BE2C (cell line): ENCODE measurements around the gene RNF17. TPM values are rescaled to one million over a fixed set of nuclear protein-coding genes. Genes with fewer than 3 reads are reported as not detected.

Source experiments
- DNase-seq: peaks from one replicate; pipeline ENCODE4 v3.0.0-alpha.2; 2020
- H3K27me3 ChIP-seq: fragments of 250-450 bp; sonication (Bioruptor Pico); 2 replicates; pipeline ENCODE4 v1.5.1; 2020; ENCODE audit warnings: mild to moderate bottlenecking
- H3K36me3 ChIP-seq: fragments of 250-450 bp; sonication (Bioruptor Pico); 2 replicates; pipeline ENCODE4 v1.5.1; 2020; ENCODE audit warnings: mild to moderate bottlenecking
- H3K4me1 ChIP-seq: fragments of 250-450 bp; sonication (Bioruptor Pico); 2 replicates; pipeline ENCODE4 v1.5.1; 2020
- H3K4me3 ChIP-seq: 2 replicates; pipeline ENCODE4 v1.5.1; 2011; ENCODE audit warnings: low read depth, low read length
- H3K9me3 ChIP-seq: fragments of 250-450 bp; sonication (Bioruptor Pico); 2 replicates; pipeline ENCODE4 v1.5.1; 2020
- polyA plus RNA-seq: library from polyadenylated mRNA; unstranded; fragments of >200 nt; gene quantifications from one replicate; pipeline ENCODE4 v1.2.1, GENCODE V29; 2012; ENCODE audit warnings: low read depth, missing spikeins; ENCODE audit not compliant: insufficient read length, insufficient read depth
- TF ChIP-seq, protein P1 (sequence below): IDR thresholded peaks from 2 replicates; pipeline ENCODE4 v1.5.1; 2012; ENCODE audit warnings: mild to moderate bottlenecking, low read depth, low read length

RNF17 gene, protein sequence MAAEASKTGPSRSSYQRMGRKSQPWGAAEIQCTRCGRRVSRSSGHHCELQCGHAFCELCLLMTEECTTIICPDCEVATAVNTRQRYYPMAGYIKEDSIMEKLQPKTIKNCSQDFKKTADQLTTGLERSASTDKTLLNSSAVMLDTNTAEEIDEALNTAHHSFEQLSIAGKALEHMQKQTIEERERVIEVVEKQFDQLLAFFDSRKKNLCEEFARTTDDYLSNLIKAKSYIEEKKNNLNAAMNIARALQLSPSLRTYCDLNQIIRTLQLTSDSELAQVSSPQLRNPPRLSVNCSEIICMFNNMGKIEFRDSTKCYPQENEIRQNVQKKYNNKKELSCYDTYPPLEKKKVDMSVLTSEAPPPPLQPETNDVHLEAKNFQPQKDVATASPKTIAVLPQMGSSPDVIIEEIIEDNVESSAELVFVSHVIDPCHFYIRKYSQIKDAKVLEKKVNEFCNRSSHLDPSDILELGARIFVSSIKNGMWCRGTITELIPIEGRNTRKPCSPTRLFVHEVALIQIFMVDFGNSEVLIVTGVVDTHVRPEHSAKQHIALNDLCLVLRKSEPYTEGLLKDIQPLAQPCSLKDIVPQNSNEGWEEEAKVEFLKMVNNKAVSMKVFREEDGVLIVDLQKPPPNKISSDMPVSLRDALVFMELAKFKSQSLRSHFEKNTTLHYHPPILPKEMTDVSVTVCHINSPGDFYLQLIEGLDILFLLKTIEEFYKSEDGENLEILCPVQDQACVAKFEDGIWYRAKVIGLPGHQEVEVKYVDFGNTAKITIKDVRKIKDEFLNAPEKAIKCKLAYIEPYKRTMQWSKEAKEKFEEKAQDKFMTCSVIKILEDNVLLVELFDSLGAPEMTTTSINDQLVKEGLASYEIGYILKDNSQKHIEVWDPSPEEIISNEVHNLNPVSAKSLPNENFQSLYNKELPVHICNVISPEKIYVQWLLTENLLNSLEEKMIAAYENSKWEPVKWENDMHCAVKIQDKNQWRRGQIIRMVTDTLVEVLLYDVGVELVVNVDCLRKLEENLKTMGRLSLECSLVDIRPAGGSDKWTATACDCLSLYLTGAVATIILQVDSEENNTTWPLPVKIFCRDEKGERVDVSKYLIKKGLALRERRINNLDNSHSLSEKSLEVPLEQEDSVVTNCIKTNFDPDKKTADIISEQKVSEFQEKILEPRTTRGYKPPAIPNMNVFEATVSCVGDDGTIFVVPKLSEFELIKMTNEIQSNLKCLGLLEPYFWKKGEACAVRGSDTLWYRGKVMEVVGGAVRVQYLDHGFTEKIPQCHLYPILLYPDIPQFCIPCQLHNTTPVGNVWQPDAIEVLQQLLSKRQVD (N-terminal part only)
- polyA plus RNA-seq, result not detected

DNA sequence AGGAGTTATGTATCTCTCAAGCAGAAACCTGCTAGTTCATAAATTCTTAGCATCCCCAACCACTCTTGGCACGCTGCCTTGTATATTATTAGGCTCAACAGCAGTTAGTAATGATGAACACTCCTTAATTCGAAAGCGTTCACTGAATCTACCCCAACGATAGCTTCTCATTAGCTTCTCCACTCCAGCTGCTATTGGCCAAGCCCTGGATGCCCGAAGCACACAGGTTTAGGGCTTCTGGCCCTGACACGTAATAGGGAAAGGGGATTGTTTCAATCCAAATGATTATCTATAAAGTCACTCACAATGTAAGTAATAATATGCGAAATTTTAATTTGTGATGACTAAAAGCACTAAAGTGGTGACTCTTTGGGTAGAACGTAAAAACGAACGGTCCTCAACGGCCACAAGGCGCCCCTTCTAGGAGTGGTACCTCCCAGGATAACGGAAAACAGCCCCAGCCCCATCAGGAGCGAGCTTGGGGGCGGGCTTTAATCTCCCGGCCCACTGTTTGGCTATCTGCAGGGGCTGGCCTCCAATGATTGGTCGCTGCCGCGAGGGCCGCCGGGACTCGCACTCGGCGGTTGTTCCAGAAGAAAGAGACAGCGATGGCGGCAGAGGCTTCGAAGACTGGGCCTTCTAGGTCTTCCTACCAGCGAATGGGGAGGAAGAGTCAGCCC lies at the start of gene RNF17:
Gene RNF17, plus strand, starts transcription at position 574 of the 680 bp plus-strand sequence. Its CDS starts 35 bp downstream, at position 609.
- Histone ChIP-seq H3K36me3 (no peaks in the 10 kb centered on the region), H3K27me3 (no peaks in the 10 kb centered on the region), H3K9me3 (no peaks in the 10 kb centered on the region), H3K4me3 (no peak within 1 kb of the TSS), H3K4me1 (no peaks in the 10 kb centered on the region)
- no peak for DNase-seq
- TF ChIP-seq, protein P1, sequence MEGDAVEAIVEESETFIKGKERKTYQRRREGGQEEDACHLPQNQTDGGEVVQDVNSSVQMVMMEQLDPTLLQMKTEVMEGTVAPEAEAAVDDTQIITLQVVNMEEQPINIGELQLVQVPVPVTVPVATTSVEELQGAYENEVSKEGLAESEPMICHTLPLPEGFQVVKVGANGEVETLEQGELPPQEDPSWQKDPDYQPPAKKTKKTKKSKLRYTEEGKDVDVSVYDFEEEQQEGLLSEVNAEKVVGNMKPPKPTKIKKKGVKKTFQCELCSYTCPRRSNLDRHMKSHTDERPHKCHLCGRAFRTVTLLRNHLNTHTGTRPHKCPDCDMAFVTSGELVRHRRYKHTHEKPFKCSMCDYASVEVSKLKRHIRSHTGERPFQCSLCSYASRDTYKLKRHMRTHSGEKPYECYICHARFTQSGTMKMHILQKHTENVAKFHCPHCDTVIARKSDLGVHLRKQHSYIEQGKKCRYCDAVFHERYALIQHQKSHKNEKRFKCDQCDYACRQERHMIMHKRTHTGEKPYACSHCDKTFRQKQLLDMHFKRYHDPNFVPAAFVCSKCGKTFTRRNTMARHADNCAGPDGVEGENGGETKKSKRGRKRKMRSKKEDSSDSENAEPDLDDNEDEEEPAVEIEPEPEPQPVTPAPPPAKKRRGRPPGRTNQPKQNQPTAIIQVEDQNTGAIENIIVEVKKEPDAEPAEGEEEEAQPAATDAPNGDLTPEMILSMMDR, result no peak

DNA sequence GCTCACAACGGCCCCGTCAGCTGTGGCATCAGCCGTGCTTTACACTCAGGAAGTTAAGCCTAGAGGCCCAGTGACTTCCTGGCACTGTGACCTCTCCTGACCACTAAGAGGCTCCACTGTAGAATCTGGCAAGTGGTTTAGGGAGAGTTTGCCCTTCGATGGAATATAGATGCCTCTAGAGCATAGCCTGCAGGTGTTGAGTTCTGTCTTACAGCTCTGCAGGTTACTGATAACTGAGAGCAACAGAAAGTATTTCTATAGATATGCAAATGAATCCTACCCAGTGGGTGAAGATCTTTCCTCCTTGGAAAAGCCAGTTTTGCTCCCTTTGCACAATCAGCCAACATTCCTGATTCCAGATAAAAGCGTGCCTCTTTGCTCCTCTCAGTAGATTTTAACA lies 48.0 kb upstream of the RNF17 start:
- H3K4me3 ChIP-seq, result no peak overlapping the region
- TF ChIP-seq, protein P1, result no peak
- H3K4me1 ChIP-seq, result no peaks in the 10 kb centered on the region
- no peaks in the 10 kb centered on the region for H3K36me3 ChIP-seq
- no peaks in the 10 kb centered on the region; the same call in 1 of the 2 replicates for H3K27me3 ChIP-seq
- no peak for DNase-seq
- H3K9me3 ChIP-seq, result no peaks in the 10 kb centered on the region

DNA sequence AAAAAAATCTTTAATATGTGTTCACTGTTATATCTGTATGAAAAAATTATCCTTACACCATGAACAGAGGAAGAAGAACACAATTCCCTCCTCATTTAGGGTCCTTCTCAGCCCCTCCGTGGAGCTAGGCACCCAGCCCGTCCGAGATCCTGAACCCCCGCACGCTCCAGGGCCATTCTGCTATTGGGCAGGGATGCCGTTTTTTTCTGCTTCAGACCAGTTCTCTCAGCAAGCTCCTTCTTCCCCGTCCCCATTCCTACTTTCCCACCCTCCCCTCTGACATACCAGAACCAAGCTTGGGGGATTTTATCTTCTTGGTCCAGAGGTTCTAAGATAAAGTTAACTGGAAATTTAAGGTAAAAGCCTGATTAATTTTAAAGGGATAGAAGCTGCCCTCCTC lies 47.5 kb upstream of the RNF17 start:
- H3K9me3 ChIP-seq, result no peaks in the 10 kb centered on the region
- TF ChIP-seq, protein P1, result no peak

DNA sequence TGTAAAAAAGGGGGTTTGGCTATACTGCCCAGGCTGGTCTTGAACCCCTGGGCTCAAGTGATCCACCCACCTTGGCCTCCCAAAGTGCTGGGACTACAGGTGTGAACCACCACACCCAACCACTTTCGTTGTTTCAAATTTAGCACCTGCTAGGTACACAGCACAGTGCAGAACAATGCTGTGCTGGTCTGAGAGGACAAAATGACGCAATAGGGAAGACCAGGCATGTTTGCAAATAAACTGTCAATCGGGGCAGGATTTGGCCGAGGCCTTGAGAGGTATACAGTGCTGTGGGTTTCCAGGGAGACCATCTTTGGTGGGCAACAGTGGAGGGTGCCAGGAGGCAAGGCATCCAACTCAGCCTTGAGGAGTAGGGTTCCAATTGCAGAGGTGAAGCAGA lies 46.8 kb upstream of the RNF17 start:
- no peaks in the 10 kb centered on the region; the same call in none of the 2 replicates for H3K27me3 ChIP-seq
- TF ChIP-seq, protein P1, result no peak
- H3K9me3 ChIP-seq, result no peaks in the 10 kb centered on the region
- H3K4me1 ChIP-seq, result no peaks in the 10 kb centered on the region
- no peak overlapping the region for H3K4me3 ChIP-seq
- H3K36me3 ChIP-seq, result no peaks in the 10 kb centered on the region
- DNase-seq, result no peak

More for the DNA sequence above, 47.5 kb upstream of the RNF17 start:
- Histone ChIP-seq H3K36me3 (no peaks in the 10 kb centered on the region), H3K4me3 (no peak overlapping the region), H3K27me3 (no peaks in the 10 kb centered on the region; the same call in 1 of the 2 replicates), H3K4me1 (no peaks in the 10 kb centered on the region)
- no peak for DNase-seq

DNA sequence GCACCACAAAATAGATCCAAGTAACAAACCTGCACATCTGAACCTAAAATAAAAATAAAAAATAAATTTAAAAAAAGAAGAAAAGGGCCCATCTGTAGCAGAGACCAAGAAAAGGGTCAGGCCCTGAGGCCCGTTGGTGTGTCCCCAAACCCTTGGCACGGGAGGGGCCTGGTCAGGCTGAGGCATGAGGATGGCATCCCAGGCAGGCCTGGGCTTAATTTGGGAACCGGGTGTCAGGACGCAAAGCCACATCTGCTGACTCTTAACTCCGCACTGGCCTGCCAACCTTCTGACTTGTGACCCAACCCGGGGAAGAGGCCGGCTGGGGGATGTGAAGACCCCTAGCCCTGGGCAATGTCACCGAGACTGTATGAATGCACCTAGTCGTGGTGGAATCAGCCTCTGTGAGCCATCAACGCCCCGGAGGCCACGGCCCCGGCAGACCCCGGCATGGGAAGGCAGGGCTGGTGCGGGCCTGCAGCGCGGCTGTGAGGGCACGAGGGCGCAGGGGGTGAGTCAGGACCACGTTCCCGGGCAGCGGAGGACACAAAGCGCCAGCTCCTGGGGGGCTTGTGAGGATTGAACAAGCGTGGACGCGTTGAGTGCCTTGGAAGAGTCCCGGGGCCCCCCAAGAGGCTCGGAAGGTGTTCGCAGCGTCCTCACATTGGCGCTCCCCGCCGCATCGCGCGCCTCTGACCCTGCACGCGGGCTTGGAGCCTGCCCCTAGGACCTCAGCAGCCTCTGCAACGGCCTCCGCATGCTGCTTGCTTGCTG lies 45.6 kb upstream of the RNF17 start:
- DNase-seq, result no peak

More for the DNA sequence above, 45.6 kb upstream of the RNF17 start:
- Histone ChIP-seq H3K36me3 (no peaks in the 10 kb centered on the region), H3K9me3 (no peaks in the 10 kb centered on the region), H3K4me1 (no peaks in the 10 kb centered on the region), H3K27me3 (no peaks in the 10 kb centered on the region; the same call in none of the 2 replicates), H3K4me3 (no peak overlapping the region)
- TF ChIP-seq, protein P1, result no peak
